Measurements from ENCODE around the gene SURF4. TPM values are rescaled to one million over a fixed set of nuclear protein-coding genes. Genes with fewer than 3 reads are reported as not detected.
"Not testable (repeated sequence)": the region's sequence is repeated elsewhere in the genome, so short reads cannot be mapped to it uniquely, and the experiment has no call there.

SURF4 gene
- total RNA-seq, 4 donors from 2014 or later, result 84.2 to 114 (median 100) TPM

DNA sequence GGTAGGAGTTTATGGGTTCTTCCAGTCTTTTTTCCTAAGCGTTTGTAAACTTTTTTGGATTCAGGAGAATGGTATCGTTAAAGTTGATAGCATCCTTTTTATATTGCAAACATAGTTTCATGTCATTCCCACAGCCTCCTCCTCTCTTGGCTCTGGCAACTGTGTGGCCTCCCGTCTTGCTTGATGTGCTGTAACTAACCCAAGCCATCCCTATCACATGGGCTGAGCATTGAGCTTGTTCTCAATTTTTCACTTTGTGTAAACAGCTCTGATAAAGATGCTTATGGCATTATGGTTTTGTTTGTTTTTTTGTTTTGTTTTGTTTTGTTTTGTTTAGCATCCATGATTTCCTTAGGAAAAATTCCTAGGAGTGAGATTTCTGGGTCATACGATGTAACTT, 4.9 kb upstream of the SURF4 start:
- no peak for DNase-seq (ENCODE audit: low spot score in 2 of 2)
- TF ChIP-seq POLR2A (IDR thresholded peaks at IDR 0.05), result no peak
- TF ChIP-seq, protein P1, sequence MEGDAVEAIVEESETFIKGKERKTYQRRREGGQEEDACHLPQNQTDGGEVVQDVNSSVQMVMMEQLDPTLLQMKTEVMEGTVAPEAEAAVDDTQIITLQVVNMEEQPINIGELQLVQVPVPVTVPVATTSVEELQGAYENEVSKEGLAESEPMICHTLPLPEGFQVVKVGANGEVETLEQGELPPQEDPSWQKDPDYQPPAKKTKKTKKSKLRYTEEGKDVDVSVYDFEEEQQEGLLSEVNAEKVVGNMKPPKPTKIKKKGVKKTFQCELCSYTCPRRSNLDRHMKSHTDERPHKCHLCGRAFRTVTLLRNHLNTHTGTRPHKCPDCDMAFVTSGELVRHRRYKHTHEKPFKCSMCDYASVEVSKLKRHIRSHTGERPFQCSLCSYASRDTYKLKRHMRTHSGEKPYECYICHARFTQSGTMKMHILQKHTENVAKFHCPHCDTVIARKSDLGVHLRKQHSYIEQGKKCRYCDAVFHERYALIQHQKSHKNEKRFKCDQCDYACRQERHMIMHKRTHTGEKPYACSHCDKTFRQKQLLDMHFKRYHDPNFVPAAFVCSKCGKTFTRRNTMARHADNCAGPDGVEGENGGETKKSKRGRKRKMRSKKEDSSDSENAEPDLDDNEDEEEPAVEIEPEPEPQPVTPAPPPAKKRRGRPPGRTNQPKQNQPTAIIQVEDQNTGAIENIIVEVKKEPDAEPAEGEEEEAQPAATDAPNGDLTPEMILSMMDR (IDR thresholded peaks at IDR 0.05), result no peak
- WGBS, 2 donors, result 81 to 87% methylated on average over 4 of the region's 4 CpGs
- H3K4me3 ChIP-seq (ENCODE audit: low read depth, poor library complexity, severe bottlenecking), result no peak overlapping the region
- intact Hi-C loops (cut with DNase I; ENCODE audit: low total_unique reads), result no loop called here

- 90 to 91% methylated on average over 11 to 14 of the region's 14 CpGs for WGBS, 2 donors
- intact Hi-C loops (cut with DNase I; ENCODE audit: low total_unique reads), result no loop called here
- no peak for DNase-seq (ENCODE audit: low spot score in 2 of 2)
- no peak for TF ChIP-seq POLR2A (IDR thresholded peaks at IDR 0.05)
- TF ChIP-seq, protein P1 (IDR thresholded peaks at IDR 0.05), result no peak
- no peak overlapping the region for H3K4me3 ChIP-seq (ENCODE audit: low read depth, poor library complexity, severe bottlenecking)
Measured at GRCh38 chr9:133379153-133380086, 3.6 kb upstream of the SURF4 start.

GRCh38 chr9:133378408-133378962, 2.6 kb upstream of the SURF4 start:
- 73 to 100% methylated on average over 1 of the region's 1 CpG for WGBS, 2 donors
- intact Hi-C loops (cut with DNase I; ENCODE audit: low total_unique reads), result no loop called here
- no peak for DNase-seq (ENCODE audit: low spot score in 2 of 2)
- no peak for TF ChIP-seq POLR2A (IDR thresholded peaks at IDR 0.05)
- TF ChIP-seq, protein P1 (IDR thresholded peaks at IDR 0.05), result no peak
- no peak overlapping the region for H3K4me3 ChIP-seq (ENCODE audit: low read depth, poor library complexity, severe bottlenecking)

GRCh38 chr9:133377721-133378216, 1.9 kb upstream of the SURF4 start:
- TF ChIP-seq, protein P1 (IDR thresholded peaks at IDR 0.05), result no peak
- TF ChIP-seq POLR2A (IDR thresholded peaks at IDR 0.05), result no peak
- 51 to 52% methylated on average over 5 to 6 of the region's 6 CpGs for WGBS, 2 donors

DNA sequence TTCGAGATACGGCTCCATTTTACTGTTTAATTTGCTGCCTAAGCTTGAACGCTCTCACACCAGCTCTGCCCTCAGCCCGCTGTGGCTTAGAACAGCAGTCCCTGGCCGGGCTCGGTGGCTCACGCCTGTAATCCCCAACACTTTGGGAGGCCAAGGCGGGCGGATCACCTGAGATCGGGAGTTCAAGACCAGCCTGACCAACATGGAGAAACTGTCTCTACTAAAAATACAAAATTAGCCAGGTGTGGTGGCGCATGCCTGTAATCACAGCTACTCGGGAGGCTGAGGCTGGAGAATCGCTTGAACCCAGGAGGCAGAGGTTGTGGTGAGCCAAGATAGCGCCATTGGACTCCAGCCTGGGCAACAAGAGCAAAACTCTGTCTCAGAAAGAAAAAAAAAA, 1.4 kb upstream of the SURF4 start:
- intact Hi-C loops (cut with DNase I; ENCODE audit: low total_unique reads); DNase-seq (ENCODE audit: low spot score in 2 of 2); H3K4me3 ChIP-seq (ENCODE audit: low read depth, poor library complexity, severe bottlenecking): not testable (repeated sequence)
- WGBS, 2 donors, result 74 to 78% methylated on average over 14 of the region's 14 CpGs

More at GRCh38 chr9:133377721-133378216, 1.9 kb upstream of the SURF4 start:
- intact Hi-C loops (cut with DNase I; ENCODE audit: low total_unique reads), result no loop called here
- no peak overlapping the region for H3K4me3 ChIP-seq (ENCODE audit: low read depth, poor library complexity, severe bottlenecking)
- DNase-seq (ENCODE audit: low spot score in 2 of 2), result no peak

DNA sequence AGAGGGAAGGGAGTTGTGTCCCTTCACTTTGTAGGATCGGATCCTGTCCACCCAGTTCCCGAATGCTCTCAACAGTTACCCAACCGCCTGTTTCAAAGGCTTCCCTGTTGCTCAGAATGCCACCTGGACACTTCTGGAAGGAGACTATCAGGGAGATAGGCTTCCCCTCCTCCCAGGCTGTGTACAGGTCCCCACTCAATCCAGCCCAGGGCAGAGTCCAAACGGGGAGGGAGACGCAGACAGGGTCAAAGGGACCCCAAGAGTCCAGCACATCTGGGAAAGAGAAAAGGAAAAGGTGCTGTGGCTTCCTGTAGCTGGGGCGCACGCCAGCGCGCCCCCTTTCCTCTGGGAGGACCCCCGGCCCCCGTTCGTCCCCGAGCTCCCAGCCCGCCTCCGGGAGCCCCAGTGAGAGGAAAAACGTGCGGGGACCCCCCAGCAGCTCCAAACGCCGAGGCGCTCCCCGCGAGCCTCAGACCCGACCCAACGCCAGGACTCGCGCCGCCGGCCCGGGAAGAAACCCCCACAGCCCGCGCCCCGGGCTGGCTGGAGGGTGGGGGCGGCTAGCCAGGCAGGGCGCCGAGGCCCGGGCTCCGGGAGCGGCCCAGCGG, 640 bp downstream of the SURF4 start:
- DNase-seq (ENCODE audit: low spot score in 2 of 2), result no peak
- 0 to 1% methylated on average over 15 to 28 of the region's 39 CpGs for WGBS, 2 donors
- H3K4me3 ChIP-seq (ENCODE audit: low read depth, poor library complexity, severe bottlenecking), result peak overlapping the region; percentile 99
- intact Hi-C loops (cut with DNase I; ENCODE audit: low total_unique reads), result no loop called here
- TF ChIP-seq, protein P1 (IDR thresholded peaks at IDR 0.05), result no peak
